Heart left ventricle (tissue), 16 donors: Measurements from ENCODE around the gene MCC. TPM values are rescaled to one million over a fixed set of nuclear protein-coding genes. Genes with fewer than 3 reads are reported as not detected.

Source experiments
- ATAC-seq, 4 donors: fragments of 200-7000 bp; cut with Tn5 transposase; one replicate each; pipeline ENCODE4 v1.9.1; 2020 to 2022; ENCODE audit warnings: moderate library complexity in 4 of 4, mild to moderate bottlenecking in 3 of 4, moderate number of reproducible peaks in 1 of 4
- DNase-seq, 5 donors: peaks; one replicate each; pipeline ENCODE4 v3.0.0-alpha.2; 2020
- H3K27ac ChIP-seq, 12 donors: fragments of 200-600 bp; sonication (generic) in 4 of 12; one replicate each; pipeline versions ENCODE4 v1.5.0 to v1.8.0; 2016 to 2022; ENCODE audit warnings: mild to moderate bottlenecking in 2 of 12
- H3K27me3 ChIP-seq, 9 donors: fragments of 200-600 bp; sonication (generic) in 2 of 9; one replicate each; pipeline versions ENCODE4 v1.5.1 to v1.8.0; 2016 to 2022; ENCODE audit warnings: mild to moderate bottlenecking in 3 of 9
- H3K36me3 ChIP-seq, 9 donors: fragments of 200-600 bp; sonication (generic) in 2 of 9; one replicate each; pipeline versions ENCODE4 v1.5.0 to v1.8.0; 2018 to 2022; ENCODE audit warnings: mild to moderate bottlenecking in 2 of 9
- H3K4me1 ChIP-seq, 12 donors: fragments of 200-600 bp; sonication (generic) in 4 of 12; one replicate each; pipeline versions ENCODE4 v1.5.0 to v1.8.0; 2016 to 2022; ENCODE audit warnings: mild to moderate bottlenecking in 3 of 12
- H3K4me3 ChIP-seq, 12 donors: fragments of 200-600 bp; sonication (generic) in 4 of 12; one replicate each; pipeline versions ENCODE4 v1.5.0 to v1.8.0; 2017 to 2022; ENCODE audit warnings: mild to moderate bottlenecking in 9 of 12, moderate library complexity in 4 of 12
- H3K9me3 ChIP-seq, 12 donors: fragments of 200-600 bp; sonication (generic) in 4 of 12; one replicate each; pipeline versions ENCODE4 v1.5.0 to v1.8.0; 2016 to 2022; ENCODE audit warnings: mild to moderate bottlenecking in 1 of 12
- CTCF ChIP-seq, 12 donors: fragments of 200-600 bp; sonication (generic) in 4 of 12; IDR thresholded peaks; one replicate each; pipeline versions ENCODE4 v1.5.0 to v1.8.0; 2018 to 2022; ENCODE audit warnings: antibody characterized with exemption in 12 of 12, mild to moderate bottlenecking in 5 of 12
- POLR2A ChIP-seq, 2 donors: fragments of 450-650 bp; IDR thresholded peaks; one replicate each; pipeline ENCODE4 v1.6.1; 2017; ENCODE audit warnings: antibody characterized with exemption in 2 of 2, mild to moderate bottlenecking in 2 of 2, moderate library complexity in 2 of 2
- WGBS, 4 donors: extraction: QIAGEN DNeasy Blood & Tissue Kit in 2 of 4; methylation state at CpG; one replicate each; pipeline versions ENCODE4 v1.1.5 to v1.1.7; 2013 to 2018; 5-methylcytosine and 5-hydroxymethylcytosine counted together
- intact Hi-C, 10 donors: fragments of 100-400 bp; cut with DNase I; formaldehyde crosslinking; loops; one replicate each; pipeline versions ENCODE4 v1.11.1 to v1.14.2; 2022
- polyA plus RNA-seq, 2 donors: library from polyadenylated mRNA; stranded (reverse); fragments of 200-250 nt; gene quantifications; one replicate each; pipeline ENCODE4 v1.2.3, GENCODE V29; 2013
- total RNA-seq, 9 donors: library from RNA; depleted of rRNA in 2 of 9; stranded (reverse); fragments of >200 nt in 2 of 9; fragmentation: NEBNext Ultra II Directional in 3 of 9; extraction: Animal tissue kit (Norgen Biotek cat#: 25700) in 3 of 9; gene quantifications; one replicate each; pipeline versions ENCODE4 v1.1.0 to v1.2.4, GENCODE V29; 2016 to 2023
- donor health status: ischemic (EF 13 %, LVEDD 7.1; RV severe dilation, severe dysfunction).
- donor health status: healthy with polysubstance abuse.
- donor health status: DM: no; HTN: yes; CAD: no.
- donor health status: DM: no; HTN: no; CAD: no.
- donor health status: ischemic (EF 25% LVEDD 6.9; RV normal size, moderate dysfunction).
- donor health status: ischemic (EF 25% LVEDD 5.7; RV mildly dilated, moderate dysfunction).
- donor health status: healthy.
- donor health status: DM: yes; HTN: yes; CAD: no.
- donor health status: ischemic (EF 35%, LVEDD 5.7; RV mildly dilated, moderate dysfunction).
- donor health status: nonischemic (EF 11% LVEDD 7.7; RV severe dilation, severe dysfunction).
- donor health status: DM: yes; HTN: yes; CAD: no.
- donor health status: PGD.
- donor health status: ischemic (EF 29% LVEDD 5.4; RV normal size, mild dysfunction).
- donor health status: nonischemic (EF 23%, LVEDD 6.1; RV moderate dilation, normal function).

MCC gene
- total and polyA plus RNA-seq, 11 donors = 6.1 to 33.8 (median 24.3) TPM

DNA sequence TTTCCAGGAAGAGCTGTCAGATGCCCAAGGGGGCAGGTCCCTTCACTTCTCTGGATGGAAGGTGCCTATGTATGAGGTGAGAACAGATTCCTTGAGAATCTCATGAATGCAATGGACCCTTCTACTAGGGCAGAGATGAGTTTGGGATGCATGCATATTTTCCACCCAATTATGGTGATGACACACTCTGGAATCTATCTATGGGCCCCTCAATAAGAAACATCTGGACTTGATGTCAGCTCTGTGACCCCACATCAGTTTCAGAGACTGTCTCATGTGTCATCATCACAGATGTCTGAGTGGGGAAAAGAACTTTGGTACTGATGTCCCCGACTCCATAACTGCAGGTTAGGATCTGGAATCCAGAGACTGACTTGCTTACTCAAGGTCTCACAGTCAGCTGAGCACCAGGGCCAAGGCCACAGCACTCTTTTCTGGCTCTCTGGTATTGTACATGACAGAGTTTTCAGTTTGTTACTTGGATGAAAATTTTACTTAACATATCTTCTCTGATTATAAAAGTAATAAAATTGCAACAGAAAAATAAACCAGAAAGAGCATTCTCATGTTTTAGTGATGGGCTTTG lies 334.6 kb downstream of the MCC start:
- ATAC-seq = no peak
- H3K27me3 ChIP-seq = no peaks in the 10 kb centered on the region

DNA sequence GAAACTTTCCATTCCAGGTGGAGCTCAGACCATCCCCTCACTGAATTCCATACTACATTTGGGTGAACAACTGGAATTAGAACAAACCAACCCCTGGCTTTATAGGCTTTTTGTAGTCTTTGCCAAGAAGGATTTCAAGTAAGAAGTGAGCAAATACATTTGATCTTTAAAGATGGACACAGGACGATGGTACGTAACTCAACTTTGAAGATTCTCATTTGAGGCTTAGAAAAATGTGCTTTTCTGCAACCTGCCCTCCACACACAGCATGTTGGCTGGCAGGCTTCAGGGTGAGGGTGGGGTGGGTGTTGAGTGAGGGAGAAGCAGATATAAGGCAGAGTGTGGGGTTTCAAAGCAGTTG lies 335.9 kb downstream of the MCC start:
- Histone ChIP-seq H3K4me3 (no peak overlapping the region), H3K4me1 (peaks cover 0 to 30% (median 8%) of the 10 kb centered on the region in 12 donors), H3K36me3 (peaks cover 0 to 7% (median 0%) of the 10 kb centered on the region in 9 donors), H3K27ac (no peak overlapping the region), H3K9me3 (peaks cover 0 to 5% (median 0%) of the 10 kb centered on the region in 12 donors), H3K27me3 (no peaks in the 10 kb centered on the region)
- intact Hi-C loops = no loop called here
- ATAC-seq = no peak
- WGBS, 4 donors = 89 to 100% (median 97%) methylated on average over 2 of the region's 2 CpGs
- no peak for DNase-seq
- TF ChIP-seq POLR2A (IDR thresholded peaks at IDR 0.05) (no peak), CTCF (IDR thresholded peaks at IDR 0.05) (no peak)

More for the DNA sequence above, 334.6 kb downstream of the MCC start:
- peaks cover 0 to 5% (median 0%) of the 10 kb centered on the region in 12 donors for H3K9me3 ChIP-seq
- no peak overlapping the region for H3K27ac ChIP-seq
- 69 to 90% (median 81%) methylated on average over 1 of the region's 1 CpG for WGBS, 4 donors
- DNase-seq = no peak
- peaks cover 0 to 40% (median 8%) of the 10 kb centered on the region in 12 donors for H3K4me1 ChIP-seq
- H3K4me3 ChIP-seq = no peak overlapping the region
- TF ChIP-seq CTCF (IDR thresholded peaks at IDR 0.05) = no peak
- TF ChIP-seq POLR2A (IDR thresholded peaks at IDR 0.05) = no peak
- intact Hi-C loops = no loop called here
- H3K36me3 ChIP-seq = peaks cover 0 to 7% (median 0%) of the 10 kb centered on the region in 9 donors

DNA sequence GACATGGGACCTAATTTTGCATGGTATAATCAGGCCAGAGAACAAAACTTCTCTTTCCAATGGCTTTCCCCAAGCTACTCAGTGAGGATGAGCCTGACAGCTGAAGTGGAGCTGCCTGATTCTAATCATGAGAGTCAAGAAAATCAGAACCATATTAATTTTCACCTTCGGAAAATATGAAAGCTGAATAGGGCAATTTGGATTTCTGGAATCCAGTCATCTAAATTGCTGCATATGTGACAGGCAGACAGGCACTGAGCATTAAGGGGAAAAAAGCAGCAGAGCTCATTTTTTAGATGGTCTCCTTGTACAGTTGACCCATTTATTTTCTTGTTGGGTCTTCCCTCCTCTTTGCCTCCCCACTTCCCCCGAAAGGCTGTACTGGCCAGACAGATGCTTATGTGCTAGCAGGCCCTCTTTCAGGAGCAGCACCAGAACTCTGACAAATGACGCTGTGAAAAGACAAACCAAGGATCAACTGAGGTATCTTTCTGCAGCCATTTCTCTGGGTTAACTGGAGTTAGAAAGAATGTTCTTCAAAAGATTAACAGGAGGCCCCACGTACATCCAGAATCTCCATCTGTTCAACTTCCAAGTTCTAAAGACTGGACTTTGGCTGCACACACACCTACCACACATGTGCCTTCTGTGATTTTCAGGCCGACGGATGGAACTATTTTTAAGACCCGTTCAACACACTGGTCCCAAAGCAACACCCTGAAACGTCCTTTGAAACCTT lies 336.4 kb downstream of the MCC start:
- H3K27ac ChIP-seq = no peak overlapping the region
- TF ChIP-seq CTCF (IDR thresholded peaks at IDR 0.05) = no peak
- TF ChIP-seq POLR2A (IDR thresholded peaks at IDR 0.05) = no peak
- no peak overlapping the region for H3K4me3 ChIP-seq
- H3K4me1 ChIP-seq = peaks cover 0 to 25% (median 5%) of the 10 kb centered on the region in 12 donors
- peaks cover 0 to 7% (median 0%) of the 10 kb centered on the region in 9 donors for H3K36me3 ChIP-seq
- no peak for ATAC-seq
- no peak for DNase-seq
- peaks cover 0 to 5% (median 0%) of the 10 kb centered on the region in 12 donors for H3K9me3 ChIP-seq
- WGBS, 4 donors = 64 to 73% (median 72%) methylated on average over 8 of the region's 8 CpGs
- intact Hi-C loops = no loop called here
- no peaks in the 10 kb centered on the region for H3K27me3 ChIP-seq

- WGBS, 4 donors = 97 to 98% (median 97%) methylated on average over 7 of the region's 7 CpGs
- TF ChIP-seq CTCF (IDR thresholded peaks at IDR 0.05) = no peak
- no peak for TF ChIP-seq POLR2A (IDR thresholded peaks at IDR 0.05)
- peaks cover 0 to 7% (median 0%) of the 10 kb centered on the region in 9 donors for H3K36me3 ChIP-seq
- H3K4me3 ChIP-seq = no peak overlapping the region
- intact Hi-C loops = no loop called here
- ATAC-seq (no peak), DNase-seq (no peak)
- H3K27ac ChIP-seq = no peak overlapping the region
- no peaks in the 10 kb centered on the region for H3K27me3 ChIP-seq
- peaks cover 0 to 26% (median 4%) of the 10 kb centered on the region in 12 donors for H3K4me1 ChIP-seq
- H3K9me3 ChIP-seq = peaks cover 0 to under 1% (median 0%) of the 10 kb centered on the region in 12 donors
Measured at GRCh38 chr5:113150821-113151220, 337.4 kb downstream of the MCC start.
